ENCODE measurements around the gene STX1A. TPM values are rescaled to one million over a fixed set of nuclear protein-coding genes. Genes with fewer than 3 reads are reported as not detected.

STX1A gene
- polyA plus RNA-seq, 1 donor (not counting 4 experiments of a cell fraction or from before 2014, with no cell fraction given) = 22.4 TPM

DNA sequence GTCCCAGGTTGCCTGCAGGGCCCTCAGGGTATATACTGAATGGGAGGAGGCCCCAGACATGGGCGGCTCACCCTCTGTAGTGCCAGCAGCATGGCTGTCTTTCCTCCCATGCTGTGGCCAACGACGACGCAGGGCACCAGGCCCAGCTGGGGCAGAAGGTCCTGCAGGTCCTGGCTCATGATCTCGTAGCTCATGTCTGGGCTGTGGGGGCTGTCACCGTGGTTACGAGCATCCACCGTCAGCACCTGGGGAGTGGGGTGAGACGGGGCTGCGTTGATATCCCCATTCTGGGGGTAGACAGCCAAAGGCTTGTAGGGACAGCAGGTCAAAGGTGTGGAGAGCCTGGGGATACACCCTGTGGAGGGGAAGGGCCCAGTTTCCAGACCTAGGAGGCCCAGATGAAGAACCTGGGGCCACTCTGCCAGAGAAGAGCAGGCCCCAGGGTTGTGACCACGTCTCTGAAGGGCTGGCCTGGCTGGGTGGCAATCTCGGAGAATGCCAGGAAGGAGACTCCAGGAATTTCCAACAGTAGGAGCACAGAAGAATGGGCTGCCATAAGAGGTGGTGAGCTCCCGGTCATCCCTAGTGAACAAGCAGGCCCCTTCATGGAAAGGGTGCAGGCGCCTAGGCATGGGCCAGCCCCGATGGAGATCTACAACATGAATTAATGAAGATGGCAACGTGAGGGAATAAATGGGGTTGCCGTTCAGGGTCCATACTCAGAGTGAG lies 18.2 kb upstream of the STX1A start:
- Histone ChIP-seq H3K9me1 (ENCODE audit: control insufficient read depth, extremely low read depth, insufficient read depth, low read length) (no peaks in the 10 kb centered on the region), H4K20me1 (ENCODE audit: control insufficient read depth, extremely low read depth, insufficient read depth, low read length) (peaks cover 2% of the 10 kb centered on the region), H3K4me3 (ENCODE audit: control insufficient read depth in 2 of 3, extremely low read depth in 1 of 3, insufficient read depth in 2 of 3, low read depth in 1 of 3, low read length in 3 of 3) (peak overlapping the region; percentile 76 to 82 (median 82)), H3K79me2 (ENCODE audit: control insufficient read depth, insufficient read depth, low read length) (peaks cover 6% of the 10 kb centered on the region), H3K4me1 (ENCODE audit: control insufficient read depth, extremely low read depth, insufficient read depth, low read length) (peaks cover 12% of the 10 kb centered on the region), H2AFZ (ENCODE audit: control insufficient read depth, low read length) (no peak overlapping the region), H3K27me3 (ENCODE audit: control insufficient read depth, extremely low read depth, insufficient read depth, low read length) (no peaks in the 10 kb centered on the region), H3K9ac (ENCODE audit: control insufficient read depth, extremely low read depth, insufficient read depth, low read length) (no peak overlapping the region), H3K27ac (ENCODE audit: control insufficient read depth, insufficient read depth, low read length) (no peak overlapping the region), H3K4me2 (ENCODE audit: control insufficient read depth, extremely low read depth, insufficient read depth, low read depth, low read length) (peak overlapping the region; percentile 74), H3K36me3 (ENCODE audit: control insufficient read depth in 2 of 2, extremely low read depth in 1 of 2, insufficient read depth in 2 of 2, low read length in 2 of 2) (peaks cover 5 to 10% of the 10 kb centered on the region in 2 experiments), H3K9me3 (ENCODE audit: control insufficient read depth, low read depth, low read length) (no peaks in the 10 kb centered on the region)
- no peak for TF ChIP-seq EZH2 (IDR thresholded peaks at IDR 0.05; ENCODE audit: low read length)
- TF ChIP-seq, protein P1, sequence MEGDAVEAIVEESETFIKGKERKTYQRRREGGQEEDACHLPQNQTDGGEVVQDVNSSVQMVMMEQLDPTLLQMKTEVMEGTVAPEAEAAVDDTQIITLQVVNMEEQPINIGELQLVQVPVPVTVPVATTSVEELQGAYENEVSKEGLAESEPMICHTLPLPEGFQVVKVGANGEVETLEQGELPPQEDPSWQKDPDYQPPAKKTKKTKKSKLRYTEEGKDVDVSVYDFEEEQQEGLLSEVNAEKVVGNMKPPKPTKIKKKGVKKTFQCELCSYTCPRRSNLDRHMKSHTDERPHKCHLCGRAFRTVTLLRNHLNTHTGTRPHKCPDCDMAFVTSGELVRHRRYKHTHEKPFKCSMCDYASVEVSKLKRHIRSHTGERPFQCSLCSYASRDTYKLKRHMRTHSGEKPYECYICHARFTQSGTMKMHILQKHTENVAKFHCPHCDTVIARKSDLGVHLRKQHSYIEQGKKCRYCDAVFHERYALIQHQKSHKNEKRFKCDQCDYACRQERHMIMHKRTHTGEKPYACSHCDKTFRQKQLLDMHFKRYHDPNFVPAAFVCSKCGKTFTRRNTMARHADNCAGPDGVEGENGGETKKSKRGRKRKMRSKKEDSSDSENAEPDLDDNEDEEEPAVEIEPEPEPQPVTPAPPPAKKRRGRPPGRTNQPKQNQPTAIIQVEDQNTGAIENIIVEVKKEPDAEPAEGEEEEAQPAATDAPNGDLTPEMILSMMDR (optimal IDR thresholded peaks at IDR 0.05 in 1 of 3, IDR thresholded peaks at IDR 0.05 in 1 of 3, conservative IDR thresholded peaks at IDR 0.05 in 1 of 3; ENCODE audit: extremely low read depth in 1 of 3, insufficient read depth in 2 of 3, low read length in 3 of 3) = no peak
- dilution Hi-C loops (cut with MboI; ENCODE audit: extremely low pct_ligation_motif_present, low sequenced_read_pairs) = no loop called here
- DNase-seq (ENCODE audit: low read depth, low spot score) (no peak), FAIRE-seq (no peak)

DNA sequence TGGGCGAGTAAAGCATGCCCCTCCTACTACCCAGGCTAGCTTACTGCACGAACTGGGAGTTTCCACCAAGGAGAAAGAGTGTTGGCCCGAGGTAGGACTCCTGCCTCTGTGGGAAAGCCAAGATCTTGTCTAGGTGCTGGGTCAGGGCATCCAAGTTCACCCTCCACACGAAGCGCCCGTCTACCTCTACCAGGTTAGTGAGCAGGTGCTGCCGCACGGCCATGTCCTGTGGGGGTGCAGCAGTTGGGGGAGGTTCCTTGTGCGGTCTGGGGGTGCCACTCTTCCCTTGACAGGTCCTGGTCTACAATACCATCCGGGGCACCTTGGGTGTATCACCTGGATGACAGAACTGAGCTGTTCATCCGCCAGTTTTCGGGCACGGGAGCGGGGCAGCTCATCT lies 17.4 kb upstream of the STX1A start:
- H3K4me1 ChIP-seq (ENCODE audit: control insufficient read depth, extremely low read depth, insufficient read depth, low read length) = peaks cover 11% of the 10 kb centered on the region
- H3K27ac ChIP-seq (ENCODE audit: control insufficient read depth, insufficient read depth, low read length) = no peak overlapping the region
- H4K20me1 ChIP-seq (ENCODE audit: control insufficient read depth, extremely low read depth, insufficient read depth, low read length) = peaks cover 2% of the 10 kb centered on the region
- no peak for DNase-seq (ENCODE audit: low read depth, low spot score)
- H3K9me3 ChIP-seq (ENCODE audit: control insufficient read depth, low read depth, low read length) = no peaks in the 10 kb centered on the region
- H3K4me3 ChIP-seq (ENCODE audit: control insufficient read depth in 2 of 3, extremely low read depth in 1 of 3, insufficient read depth in 2 of 3, low read depth in 1 of 3, low read length in 3 of 3) = no peak overlapping the region
- H3K36me3 ChIP-seq (ENCODE audit: control insufficient read depth in 2 of 2, extremely low read depth in 1 of 2, insufficient read depth in 2 of 2, low read length in 2 of 2) = peaks cover 5 to 10% of the 10 kb centered on the region in 2 experiments
- no peak overlapping the region for H3K9ac ChIP-seq (ENCODE audit: control insufficient read depth, extremely low read depth, insufficient read depth, low read length)
- no peak overlapping the region for H2AFZ ChIP-seq (ENCODE audit: control insufficient read depth, low read length)
- no peaks in the 10 kb centered on the region for H3K27me3 ChIP-seq (ENCODE audit: control insufficient read depth, extremely low read depth, insufficient read depth, low read length)
- H3K9me1 ChIP-seq (ENCODE audit: control insufficient read depth, extremely low read depth, insufficient read depth, low read length) = no peaks in the 10 kb centered on the region
- H3K4me2 ChIP-seq (ENCODE audit: control insufficient read depth, extremely low read depth, insufficient read depth, low read depth, low read length) = no peak overlapping the region
- TF ChIP-seq, protein P1 (optimal IDR thresholded peaks at IDR 0.05 in 1 of 3, IDR thresholded peaks at IDR 0.05 in 1 of 3, conservative IDR thresholded peaks at IDR 0.05 in 1 of 3; ENCODE audit: extremely low read depth in 1 of 3, insufficient read depth in 2 of 3, low read length in 3 of 3) = no peak
- TF ChIP-seq EZH2 (IDR thresholded peaks at IDR 0.05; ENCODE audit: low read length) = no peak
- peaks cover 6% of the 10 kb centered on the region for H3K79me2 ChIP-seq (ENCODE audit: control insufficient read depth, insufficient read depth, low read length)
- dilution Hi-C loops (cut with MboI; ENCODE audit: extremely low pct_ligation_motif_present, low sequenced_read_pairs) = no loop called here
- no peak for FAIRE-seq
